GM21529 (cell line): ENCODE results near the gene TPST1.

ENCODE experiments used
- ATAC-seq: cut with Tn5 transposase; IDR thresholded peaks from one replicate; pipeline ENCODE4 v1.9.1; 2021; ENCODE audit not compliant: unreplicated experiment

Gene TPST1

DNA sequence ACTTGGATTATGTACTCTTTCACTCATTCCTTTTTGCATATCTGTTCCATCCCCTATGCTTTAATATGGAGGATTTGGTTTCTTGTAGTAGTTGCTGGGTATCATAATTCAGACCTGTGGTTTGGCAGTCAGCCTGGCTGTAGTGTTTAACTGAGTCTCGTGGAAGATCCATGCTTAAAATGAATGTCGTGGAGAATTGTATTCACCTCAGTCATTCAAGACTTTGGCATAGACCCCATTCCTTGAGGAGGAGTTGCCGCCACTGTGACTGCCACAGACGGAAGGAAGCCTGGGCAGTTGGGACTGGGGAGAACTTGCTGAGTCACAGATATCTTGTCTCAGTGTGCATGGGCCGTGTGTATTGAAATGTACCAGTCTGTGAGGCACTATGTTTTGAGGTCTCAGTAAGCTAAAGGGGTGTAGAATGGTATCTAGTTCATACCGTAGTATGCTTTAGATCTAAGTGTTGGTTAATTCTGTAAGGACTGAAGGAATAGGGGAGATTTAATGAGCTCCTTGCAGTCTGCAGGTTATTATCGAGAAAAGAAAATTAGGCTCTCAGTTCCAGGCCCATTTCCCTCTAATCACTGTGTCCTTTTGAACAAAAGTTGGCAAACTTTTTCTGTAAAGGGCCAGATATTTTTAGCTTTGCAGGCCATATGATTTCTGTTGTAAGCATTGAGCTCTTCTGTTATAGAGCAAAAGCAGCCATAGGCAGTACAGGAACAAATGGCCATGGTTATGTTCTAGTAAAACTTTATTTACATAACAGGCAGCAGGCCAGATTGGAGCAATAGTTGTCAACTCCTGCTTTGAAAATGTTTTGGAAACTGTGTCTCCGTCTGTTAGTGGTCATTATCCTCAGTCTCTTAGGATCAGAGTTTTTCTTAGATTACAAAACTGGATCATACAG is 76.8 kb downstream of the TPST1 start:
- no peak for ATAC-seq

DNA sequence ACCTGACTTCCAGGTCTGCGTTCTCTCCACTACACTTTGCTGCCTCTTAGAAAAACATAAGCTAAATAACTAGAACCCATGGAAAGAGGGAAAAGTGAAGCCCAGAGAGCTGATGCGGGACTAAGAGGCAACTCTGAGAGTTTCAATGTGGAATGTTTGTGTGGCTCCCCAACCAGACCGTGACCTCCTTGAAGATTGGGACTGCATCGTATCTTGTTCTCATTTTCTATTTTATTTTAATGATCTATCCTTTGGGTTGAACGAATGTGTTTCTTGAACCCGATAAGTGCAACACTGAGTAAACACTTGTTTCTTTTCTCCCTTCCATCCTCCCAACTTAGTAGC is 77.4 kb downstream of the TPST1 start:
- ATAC-seq, result no peak

DNA sequence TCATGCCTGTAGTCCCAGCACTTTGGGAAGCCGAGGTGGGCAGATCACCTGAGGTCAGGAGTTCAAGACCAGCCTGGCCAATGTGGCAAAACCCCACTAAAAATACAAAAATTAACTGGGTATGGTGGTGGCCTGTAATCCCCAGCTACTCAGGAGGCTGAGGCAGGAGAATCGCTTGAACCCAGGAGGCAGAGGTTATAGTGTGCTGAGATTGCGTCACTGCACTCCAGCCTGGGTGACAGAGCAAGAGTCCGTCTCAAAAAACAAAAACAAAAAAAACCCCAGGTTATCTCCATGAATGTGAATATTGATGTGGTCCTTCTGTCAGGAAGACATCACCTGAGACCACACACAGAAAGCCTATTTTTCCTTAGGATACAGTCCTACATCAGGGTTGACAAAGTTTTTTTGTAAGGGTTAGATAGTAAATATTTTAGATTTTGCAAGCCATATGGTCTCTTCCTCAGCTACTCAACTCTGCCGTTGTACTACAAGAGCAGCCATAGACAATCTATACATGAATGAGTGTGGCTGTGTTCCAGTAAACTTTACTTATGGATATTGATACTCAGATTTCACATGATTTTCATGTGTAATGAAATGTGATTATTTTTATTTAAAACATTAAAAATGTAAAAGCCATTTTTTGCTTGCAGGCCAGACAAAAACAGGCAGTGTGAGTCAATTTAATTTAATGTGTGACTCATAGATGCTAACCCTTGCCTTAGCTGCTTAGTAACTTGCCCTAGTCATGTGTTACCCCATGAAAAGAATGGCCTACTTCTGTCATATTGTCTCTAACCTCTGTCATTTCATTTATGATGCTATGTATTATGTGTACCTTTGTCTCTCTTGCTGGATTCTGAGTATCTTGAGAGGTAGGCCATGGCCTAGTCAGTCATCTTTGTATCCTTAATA is 78.1 kb downstream of the TPST1 start:
- no peak for ATAC-seq

DNA sequence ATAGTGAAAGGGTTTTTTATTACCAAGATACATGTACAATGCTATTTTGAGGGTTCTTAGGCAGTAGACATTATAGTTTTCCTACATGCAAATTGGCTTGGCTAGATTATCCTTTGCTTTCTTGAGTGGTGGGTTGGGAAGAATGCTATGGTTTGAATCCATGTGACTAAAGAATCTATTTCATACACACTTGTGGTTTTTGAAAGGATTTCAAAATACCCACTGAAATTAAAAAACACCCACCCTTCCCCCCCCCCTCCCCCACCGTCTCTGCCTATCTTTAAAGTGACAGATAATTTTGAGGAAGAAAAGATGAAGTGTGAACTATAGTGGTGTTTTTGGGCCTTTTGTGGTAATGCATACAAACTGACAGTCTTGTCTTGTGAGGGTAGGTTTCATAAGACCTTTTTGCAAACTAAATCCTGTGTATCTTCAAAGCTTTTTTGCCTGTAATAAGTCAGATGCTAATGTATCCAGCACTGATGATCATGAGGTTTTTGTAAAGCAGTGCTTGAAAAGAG is 90.9 kb downstream of the TPST1 start:
- ATAC-seq, result no peak

DNA sequence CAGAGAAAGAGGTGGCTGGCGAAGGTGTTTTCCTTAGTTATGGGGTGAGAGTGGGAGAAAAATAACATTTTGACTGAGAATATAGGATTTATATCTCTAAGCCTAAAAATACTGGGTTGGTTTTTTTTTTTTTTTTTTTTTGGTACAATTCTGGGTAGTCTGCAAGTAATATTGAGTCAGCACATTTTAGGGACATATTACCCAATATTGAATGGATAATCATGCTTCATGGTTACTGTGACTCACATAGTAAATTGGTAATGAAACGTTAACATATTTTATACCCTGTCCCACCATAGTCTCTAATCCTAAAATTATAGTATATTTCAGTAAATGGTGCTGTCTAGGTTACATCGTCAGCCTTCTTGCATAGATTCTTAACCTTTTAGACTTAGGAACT is 91.4 kb downstream of the TPST1 start:
- ATAC-seq, result no peak

DNA sequence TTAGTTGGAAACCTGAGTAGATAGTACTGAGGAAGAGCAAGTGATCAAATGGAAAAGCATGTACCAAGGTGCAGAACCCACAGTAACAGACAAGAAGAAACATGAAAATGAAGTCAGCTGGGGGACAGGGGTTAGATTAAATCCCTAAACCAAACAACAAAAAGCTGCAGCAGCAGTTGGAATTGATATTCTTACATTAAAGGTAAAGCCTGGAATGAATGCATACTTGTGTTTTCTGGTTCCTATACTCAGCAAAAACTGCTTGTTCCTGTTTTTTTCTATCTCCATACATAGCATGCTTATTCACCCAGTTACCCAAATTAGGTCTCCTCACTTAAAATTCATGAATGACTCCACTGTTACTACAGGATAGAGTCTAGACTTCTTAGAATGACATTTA is 92.4 kb downstream of the TPST1 start:
- no peak for ATAC-seq

DNA sequence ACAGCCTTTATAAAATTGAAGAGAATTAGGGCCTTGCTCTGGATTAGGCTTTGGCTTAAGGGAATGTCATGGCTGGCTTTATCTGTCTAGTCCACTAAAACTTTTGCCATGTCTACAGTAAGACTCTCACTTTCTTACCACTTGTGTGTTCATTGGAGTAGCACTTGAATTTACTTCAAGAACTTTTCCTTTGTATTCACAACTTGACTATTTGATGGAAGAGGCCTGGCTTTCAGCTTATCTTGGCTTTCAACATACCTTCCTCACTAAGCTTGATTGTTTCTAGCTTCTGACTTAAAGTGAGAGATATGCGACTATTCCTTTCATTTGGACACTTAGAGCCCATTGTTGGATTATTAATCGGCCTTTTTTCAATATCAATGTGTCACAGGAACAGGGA is 96.1 kb downstream of the TPST1 start:
- ATAC-seq, result no peak

DNA sequence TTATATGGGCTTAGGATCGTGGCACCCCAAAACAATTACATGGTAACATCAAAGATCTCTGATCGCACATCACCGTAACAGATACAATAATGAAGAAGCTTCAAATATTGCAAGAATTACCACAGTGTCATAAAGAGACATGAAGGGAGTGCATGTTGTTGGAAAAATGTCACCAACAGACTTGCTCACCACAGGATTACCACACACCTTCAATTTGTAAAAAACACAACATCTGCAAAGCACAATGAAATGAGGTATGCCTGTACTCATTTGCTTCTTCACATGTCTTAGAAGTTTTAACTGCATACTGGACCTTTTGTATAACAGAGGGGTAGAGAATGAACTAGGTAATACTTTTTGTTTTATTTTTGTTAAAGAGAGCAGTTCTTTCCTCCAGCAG is 96.6 kb downstream of the TPST1 start:
- ATAC-seq, result no peak

DNA sequence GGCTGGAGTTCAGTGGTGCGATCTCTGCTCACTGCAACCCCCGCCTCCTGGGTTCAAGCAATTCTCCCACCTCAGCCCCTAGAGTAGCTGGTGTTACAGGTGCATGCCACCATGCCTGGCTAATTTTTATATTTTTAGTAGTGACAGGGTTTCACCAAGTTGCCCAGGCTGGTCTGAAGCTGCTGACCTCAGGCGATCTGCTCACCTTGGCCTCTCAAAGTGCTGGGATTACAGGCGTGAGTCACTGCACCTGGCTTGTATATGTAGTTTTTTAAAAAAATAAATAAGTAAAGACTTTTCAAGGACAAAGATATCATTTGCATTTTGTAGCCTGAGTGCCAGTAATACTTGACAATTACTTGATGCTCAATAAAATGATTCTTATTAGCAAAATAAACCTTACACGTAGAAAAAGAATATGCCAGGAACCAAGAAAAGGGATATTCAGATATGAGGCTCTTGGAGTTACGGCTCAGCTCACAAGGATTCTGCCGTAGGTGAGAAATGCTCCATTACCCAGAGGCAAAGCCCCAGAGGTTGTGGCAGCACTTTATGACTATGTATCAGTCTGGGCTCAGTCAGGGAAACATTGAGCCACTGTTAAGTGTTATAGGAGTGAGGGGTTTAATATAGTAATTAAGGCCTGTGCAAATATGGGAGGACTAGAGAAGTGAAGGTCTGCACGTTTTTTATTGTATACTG is 98.5 kb downstream of the TPST1 start:
- ATAC-seq, result no peak

DNA sequence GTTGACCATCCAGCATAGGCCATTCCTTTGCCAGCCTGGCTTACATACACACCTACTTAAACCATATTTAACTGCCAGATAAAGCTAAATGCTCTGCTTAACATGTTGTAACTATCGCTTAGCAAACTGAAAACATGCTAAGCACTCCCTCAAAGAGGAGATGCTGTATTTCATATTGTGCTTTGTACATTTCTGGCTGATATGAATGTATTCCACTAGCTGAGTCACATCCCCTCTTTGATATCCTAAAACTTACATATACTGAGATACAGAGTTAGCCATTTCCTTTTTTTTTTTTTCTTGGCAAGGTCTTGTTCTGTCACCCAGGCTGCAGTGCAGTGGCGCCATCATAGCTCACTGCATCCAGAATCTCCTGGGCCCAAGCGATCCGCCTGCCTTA is 99.4 kb downstream of the TPST1 start:
- no peak for ATAC-seq

DNA sequence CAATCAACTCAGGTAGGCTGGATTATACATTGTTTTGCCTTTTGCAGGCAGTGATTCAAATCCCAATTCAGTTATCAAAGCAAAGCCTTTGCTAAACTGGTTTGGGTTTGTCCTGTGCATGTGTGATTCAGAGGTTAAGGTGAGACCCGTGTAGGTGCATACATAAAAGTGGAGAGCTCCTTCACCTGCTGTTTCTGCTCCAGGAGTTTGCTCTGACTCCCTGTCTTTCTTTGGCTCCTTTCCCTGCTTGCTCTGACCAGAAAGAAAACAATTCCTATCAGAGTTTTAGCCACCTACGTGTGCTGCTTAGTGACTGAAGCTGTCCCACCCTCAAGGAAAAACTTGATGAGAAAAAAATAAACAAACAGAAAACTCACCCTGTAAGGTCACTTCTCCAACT is 101.1 kb downstream of the TPST1 start:
- no peak for ATAC-seq

DNA sequence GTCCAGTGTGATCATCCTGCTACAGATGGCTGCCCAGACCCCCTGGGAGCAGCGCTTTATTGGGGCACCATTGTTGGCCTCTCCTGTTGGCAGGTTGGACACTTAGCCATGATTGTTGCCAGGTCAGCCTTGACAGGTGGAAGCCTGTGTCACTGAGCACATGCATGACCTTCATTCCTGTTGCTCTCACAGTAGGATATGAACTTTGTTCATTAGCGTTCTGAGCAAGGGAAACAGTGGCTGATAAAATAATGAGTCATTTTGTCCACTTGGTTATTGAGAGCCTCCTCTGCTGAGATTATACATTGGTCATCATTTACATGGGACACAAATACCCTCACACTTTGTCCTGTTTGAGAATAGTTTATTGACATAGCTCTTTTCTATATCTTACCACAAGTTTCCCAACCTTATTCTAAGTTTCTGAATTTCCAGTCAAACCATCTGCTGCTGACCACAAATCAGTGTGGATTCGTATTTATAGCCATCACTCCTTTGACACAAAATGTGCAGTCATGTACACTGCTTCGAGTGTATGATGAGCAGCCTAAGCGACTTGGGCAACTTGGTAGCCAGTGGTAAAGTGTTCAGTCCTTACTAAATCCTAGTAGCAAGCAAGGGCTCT is 102.6 kb downstream of the TPST1 start:
- ATAC-seq, result no peak

DNA sequence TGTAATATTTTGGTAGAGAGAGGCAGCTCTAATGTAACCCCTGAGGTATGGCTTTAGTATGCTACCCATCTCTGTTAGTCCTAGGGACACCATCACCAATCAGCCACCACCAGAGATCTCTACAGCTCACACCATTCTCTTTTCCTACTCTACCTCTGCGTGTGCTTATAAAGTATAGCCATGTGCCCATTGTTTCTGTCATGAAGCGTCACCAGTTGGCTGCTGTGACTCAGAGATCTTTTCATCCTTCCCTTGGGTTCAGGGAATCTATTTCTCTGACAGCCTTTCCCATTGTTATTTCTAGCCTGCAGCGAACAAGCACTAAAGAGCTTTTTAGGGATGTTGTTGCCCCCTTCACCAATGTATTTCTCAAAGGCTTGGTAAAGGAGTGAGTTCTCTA is 103.3 kb downstream of the TPST1 start:
- ATAC-seq, result no peak

DNA sequence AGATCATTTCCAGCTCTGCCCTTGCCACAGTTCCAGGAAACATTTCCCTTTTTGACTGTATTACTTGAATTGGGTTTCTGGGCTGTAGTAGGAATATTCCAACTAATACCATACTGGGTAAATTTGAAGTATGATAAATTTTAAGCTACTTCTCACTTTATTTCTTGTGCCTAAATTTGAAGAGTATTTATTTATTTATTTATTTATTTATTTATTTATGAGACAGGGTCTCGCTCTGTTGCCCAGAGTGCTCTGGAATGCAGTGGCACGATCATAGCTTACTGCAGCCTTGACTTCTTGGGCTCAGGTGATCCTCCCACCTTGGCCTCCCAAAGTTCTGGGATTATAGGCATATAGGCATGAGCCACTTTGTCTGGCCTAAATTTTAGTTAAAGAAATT is 105.5 kb downstream of the TPST1 start:
- no peak for ATAC-seq

DNA sequence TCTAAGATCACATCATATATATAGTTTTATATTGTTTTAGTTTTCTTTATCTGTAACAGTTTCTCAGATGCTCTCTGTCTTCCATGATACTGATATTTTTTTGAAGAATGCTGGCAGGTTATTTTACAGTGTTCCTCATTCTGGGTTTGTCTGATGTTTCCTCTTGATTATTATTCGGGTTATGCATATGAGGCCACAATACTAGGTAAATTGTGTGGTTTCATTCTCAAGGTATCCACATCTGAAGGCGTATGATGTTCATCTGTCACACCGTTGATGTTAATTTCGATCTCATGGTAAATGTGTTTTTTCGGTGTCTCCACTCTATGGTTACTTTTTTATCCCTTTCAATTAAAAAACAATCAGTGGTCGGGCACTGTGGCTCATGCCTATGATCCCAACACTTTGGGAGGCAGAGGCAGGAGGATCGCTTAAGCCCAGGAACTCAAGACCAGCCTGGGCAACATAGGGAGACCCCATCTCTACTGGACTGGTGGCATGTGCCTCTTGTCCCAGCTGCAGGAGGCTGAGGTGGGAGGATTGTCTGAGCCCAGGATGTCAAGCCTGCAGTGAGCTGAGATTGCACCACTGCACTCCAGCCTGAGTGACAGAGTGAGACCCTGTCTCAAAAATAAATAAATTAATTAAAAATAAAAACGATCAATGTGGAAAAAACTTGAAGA is 108.9 kb downstream of the TPST1 start:
- no peak for ATAC-seq

DNA sequence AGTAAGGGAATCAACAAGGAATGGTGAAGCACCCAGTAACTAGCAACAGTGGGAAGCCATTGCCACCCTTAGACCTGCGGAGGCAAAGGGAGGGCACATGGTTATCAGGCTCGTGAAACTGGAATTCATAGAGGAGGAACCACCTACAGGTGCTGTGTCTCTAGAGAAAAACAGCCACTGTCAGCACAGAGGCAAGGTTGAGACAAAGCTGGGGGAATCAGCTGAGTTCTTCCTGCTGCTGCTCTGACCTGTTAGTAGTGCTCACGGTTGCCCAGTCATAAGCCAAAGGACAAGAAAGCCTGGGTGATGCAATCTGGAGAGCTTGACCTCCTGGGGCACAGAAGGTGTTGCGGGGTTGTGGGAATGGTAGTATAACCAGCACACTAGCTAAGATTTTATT is 110.1 kb downstream of the TPST1 start:
- ATAC-seq, result no peak

DNA sequence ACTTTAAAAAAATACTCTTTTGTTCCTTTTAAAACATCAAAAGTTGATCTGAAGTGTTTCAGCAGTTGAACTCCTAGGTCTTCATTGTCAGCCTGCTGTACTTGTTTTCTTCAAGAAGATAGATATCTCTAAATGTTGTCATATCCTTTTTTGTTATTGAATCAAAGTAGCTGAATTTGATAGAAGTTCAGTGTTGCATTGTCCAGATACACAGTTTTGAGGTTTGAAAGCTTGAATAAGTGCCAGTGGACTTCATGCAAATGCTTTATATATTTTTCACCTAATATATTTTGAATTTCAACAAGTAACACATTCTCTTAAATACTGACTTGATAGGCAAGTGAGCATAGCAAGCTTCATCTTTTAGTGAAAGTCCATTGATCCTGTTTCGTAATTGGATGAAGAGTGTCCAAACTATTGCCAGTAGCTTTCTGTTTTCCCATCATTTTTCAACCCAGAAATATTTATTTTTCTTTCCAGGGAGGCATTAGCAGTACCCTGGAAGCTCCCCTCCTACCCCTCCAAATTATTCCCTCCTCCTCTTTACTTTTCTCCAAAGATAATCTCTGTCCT is 114.4 kb downstream of the TPST1 start:
- no peak for ATAC-seq

DNA sequence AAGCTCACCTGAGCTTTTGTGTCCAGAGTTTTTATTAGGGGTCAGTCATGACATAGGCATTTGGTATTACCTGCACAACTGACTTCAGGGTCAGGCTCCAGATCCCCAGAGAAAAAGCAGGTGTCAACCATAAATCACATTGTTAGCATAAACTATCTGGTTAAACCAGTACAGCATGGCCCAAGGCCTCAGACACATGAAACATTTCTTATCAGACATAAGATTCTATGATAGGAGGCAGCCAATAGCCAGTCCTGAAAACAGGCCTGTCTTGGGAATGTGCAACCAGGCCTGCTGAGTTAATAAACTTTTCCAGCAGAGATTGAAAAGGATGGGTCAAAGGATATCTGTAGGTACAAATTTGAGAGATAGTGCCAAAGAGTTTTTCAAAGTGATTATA is 116.1 kb downstream of the TPST1 start:
- ATAC-seq, result no peak

DNA sequence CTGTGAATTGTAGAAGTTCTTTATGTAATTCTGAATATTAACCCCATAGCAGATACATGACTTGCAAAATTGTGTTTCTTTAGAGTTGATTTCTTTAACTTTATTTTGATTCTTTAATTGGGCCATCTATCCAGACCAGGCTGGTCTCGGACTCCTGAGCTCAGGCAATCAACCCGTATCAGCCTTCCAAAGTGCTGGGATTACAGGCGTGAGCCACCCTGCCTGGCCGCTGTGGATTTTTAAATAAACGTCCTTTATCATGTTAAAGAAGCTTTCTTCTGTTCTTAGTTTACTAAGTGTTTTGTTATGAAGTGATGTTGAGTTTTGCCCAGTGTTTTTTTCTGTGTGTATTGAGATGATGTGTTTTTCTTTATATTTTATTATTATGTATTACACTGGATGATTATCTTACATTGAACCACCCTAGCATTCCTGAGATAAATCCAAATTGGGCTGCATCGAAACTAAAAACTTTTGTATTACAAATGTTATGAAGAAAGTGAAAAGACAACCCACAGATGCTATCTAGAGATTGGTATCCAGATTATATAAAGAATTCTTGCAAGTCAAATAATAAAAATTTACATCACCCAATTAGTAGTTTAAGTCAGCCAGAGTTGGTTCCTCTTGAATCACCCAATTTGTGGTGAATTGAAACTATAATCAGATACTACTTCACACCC is 118.1 kb downstream of the TPST1 start:
- no peak for ATAC-seq
